HG03354 (cell line): ENCODE data around the gene GGACT.

Experiments
- ATAC-seq: cut with Tn5 transposase; IDR thresholded peaks from one replicate; pipeline ENCODE4 v1.9.1; 2021; ENCODE audit warnings: mild to moderate bottlenecking; ENCODE audit not compliant: unreplicated experiment, poor library complexity, severe bottlenecking

The GGACT gene

GRCh38 chr13:100491164-100491842, 97.3 kb downstream of the GGACT start:
- ATAC-seq = no peak

GRCh38 chr13:100490692-100491091, 97.9 kb downstream of the GGACT start:
- ATAC-seq = no peak

- ATAC-seq = no peak
Measured at GRCh38 chr13:100485265-100485664, 103.3 kb downstream of the GGACT start.

GRCh38 chr13:100484702-100485101, 103.9 kb downstream of the GGACT start:
- no peak for ATAC-seq

GRCh38 chr13:100483841-100484381, 104.7 kb downstream of the GGACT start:
- ATAC-seq = no peak

GRCh38 chr13:100483139-100483538, 105.5 kb downstream of the GGACT start:
- no peak for ATAC-seq

GRCh38 chr13:100480676-100481075, 107.9 kb downstream of the GGACT start:
- ATAC-seq = no peak
